ENCODE results near the gene KRTAP5-8.

- no peak for TF ChIP-seq POLR2A (IDR thresholded peaks at IDR 0.05)
- TF ChIP-seq CTCF (IDR thresholded peaks at IDR 0.05) = no peak
Measured at GRCh38 chr11:71535825-71536224, 2.0 kb upstream of the KRTAP5-8 start.

All from right lobe of liver (tissue), 4 donors.